Chondrocyte (in vitro differentiated cells): ENCODE results near the gene BDH1. TPM values are rescaled to one million over a fixed set of nuclear protein-coding genes. Genes with fewer than 3 reads are reported as not detected.
"Not testable (repeated sequence)": the region's sequence is repeated elsewhere in the genome, so short reads cannot be mapped to it uniquely, and the experiment has no call there.

Experiments used
- DNase-seq: peaks from one replicate; pipeline ENCODE4 v3.0.0; 2021; ENCODE audit warnings: mixed read lengths, low spot score
- H3K27ac Mint-ChIP-seq: one replicate; pipeline ENCODE4 v1.8.0; 2021; ENCODE audit warnings: mild to moderate bottlenecking, moderate library complexity, mixed read lengths; ENCODE audit not compliant: unreplicated experiment
- H3K27me3 Mint-ChIP-seq: 2 replicates; pipeline ENCODE4 v1.8.0; 2021; ENCODE audit warnings: low read depth, mixed read lengths
- H3K36me3 Mint-ChIP-seq: 2 replicates; pipeline ENCODE4 v1.8.0; 2021; ENCODE audit warnings: low read depth, mixed read lengths
- H3K4me1 Mint-ChIP-seq: 2 replicates; pipeline ENCODE4 v1.8.0; 2021; ENCODE audit warnings: low read depth, mild to moderate bottlenecking, mixed read lengths
- H3K4me3 Mint-ChIP-seq: one replicate; pipeline ENCODE4 v1.8.0; 2021; ENCODE audit warnings: mild to moderate bottlenecking, moderate library complexity, mixed read lengths; ENCODE audit not compliant: unreplicated experiment
- H3K9me3 Mint-ChIP-seq: 2 replicates; pipeline ENCODE4 v1.8.0; 2021; ENCODE audit warnings: low read depth, mixed read lengths
- CTCF ChIP-seq: fragments of 200-600 bp; sonication (generic); IDR thresholded peaks from 2 replicates; pipeline ENCODE4 v1.5.0; 2021; ENCODE audit warnings: antibody characterized with exemption, mild to moderate bottlenecking, moderate library complexity
- total RNA-seq: library from RNA; stranded (reverse); gene quantifications from 3 replicates; pipeline ENCODE4 v1.2.1, GENCODE V29; 2021

The BDH1 gene
- total RNA-seq, 1 donor from 2014 or later: 8.4 TPM

- Mint-ChIP-seq H3K4me1 (no peaks in the 10 kb centered on the region), H3K36me3 (peaks cover 3% of the 10 kb centered on the region), H3K27ac (no peak overlapping the region), H3K27me3 (peaks cover 14% of the 10 kb centered on the region), H3K4me3 (no peak overlapping the region), H3K9me3 (peaks cover 7% of the 10 kb centered on the region)
- no peak for TF ChIP-seq CTCF
- no peak for DNase-seq
Measured at GRCh38 chr3:197567904-197568681, 12.3 kb upstream of the BDH1 start.

GRCh38 chr3:197566155-197566554 lies 10.4 kb upstream of the BDH1 start:
- peaks cover 13% of the 10 kb centered on the region for H3K27me3 Mint-ChIP-seq
- H3K9me3 Mint-ChIP-seq, H3K4me1 Mint-ChIP-seq, H3K36me3 Mint-ChIP-seq, H3K4me3 Mint-ChIP-seq, DNase-seq, H3K27ac Mint-ChIP-seq: not testable (repeated sequence)

DNA sequence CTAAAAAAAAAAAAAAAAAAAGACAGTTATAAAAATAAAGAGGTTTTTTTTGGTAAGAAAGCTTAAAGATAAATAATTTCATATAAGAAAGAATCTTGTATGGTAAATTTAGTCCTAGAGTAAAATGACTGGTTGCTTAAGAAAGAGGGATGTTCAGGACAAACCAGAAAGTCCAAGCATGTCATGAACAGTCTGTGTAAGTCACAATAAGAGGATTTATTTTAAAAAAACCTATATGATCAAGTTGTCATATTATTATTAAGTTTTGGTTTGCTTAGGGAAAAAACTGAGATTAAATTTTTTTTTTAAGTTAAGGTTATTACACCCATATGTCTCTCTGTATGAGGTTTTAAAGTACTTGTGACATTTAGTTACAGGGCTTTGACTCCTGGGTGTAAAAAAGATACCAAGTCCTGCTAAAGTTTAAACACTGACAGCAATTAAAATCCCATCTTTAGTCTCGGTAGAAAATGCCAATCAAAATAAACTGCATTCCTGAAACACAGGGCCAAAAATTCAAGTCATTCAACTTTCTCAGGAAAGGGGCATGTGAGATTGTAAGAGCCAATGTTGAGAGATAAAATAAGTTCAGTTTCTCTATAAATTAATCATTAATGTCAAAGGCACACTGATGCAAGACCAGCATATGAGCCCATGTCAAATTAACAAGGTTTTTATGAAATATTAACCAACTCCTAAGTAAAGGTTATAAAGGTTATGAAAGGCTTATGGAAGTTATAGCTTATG lies 8.5 kb upstream of the BDH1 start:
- no peak for TF ChIP-seq CTCF
- no peak overlapping the region for H3K27ac Mint-ChIP-seq
- H3K9me3 Mint-ChIP-seq: peaks cover 6% of the 10 kb centered on the region
- peaks cover 3% of the 10 kb centered on the region for H3K36me3 Mint-ChIP-seq
- DNase-seq: no peak
- H3K27me3 Mint-ChIP-seq: peaks cover 14% of the 10 kb centered on the region
- no peaks in the 10 kb centered on the region for H3K4me1 Mint-ChIP-seq
- no peak overlapping the region for H3K4me3 Mint-ChIP-seq

GRCh38 chr3:197562398-197563251 lies 6.9 kb upstream of the BDH1 start:
- TF ChIP-seq CTCF: no peak
- Mint-ChIP-seq H3K4me3 (no peak overlapping the region), H3K27ac (no peak overlapping the region), H3K36me3 (peaks cover 3% of the 10 kb centered on the region), H3K27me3 (peaks cover 14% of the 10 kb centered on the region), H3K4me1 (no peaks in the 10 kb centered on the region), H3K9me3 (peaks cover 6% of the 10 kb centered on the region)
- no peak for DNase-seq

DNA sequence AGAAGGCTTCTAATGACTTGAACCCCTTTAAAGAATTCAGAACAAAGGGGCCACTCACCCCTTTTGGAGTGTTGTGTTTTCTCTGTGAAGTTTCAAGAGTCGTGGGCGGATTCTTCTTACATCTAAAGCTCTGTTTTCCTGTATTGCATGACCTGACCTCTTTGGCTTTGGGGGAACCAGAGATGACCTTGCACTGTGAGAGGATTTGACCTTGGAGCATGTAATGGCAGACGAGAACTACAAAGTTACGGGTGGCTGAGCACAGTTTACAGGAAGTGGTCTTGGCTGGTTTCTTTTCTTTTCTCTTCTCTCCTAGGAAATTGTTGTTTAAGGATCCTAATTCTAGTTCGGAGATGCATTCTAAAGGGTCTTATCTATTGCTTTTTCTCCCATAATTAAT lies 6.2 kb upstream of the BDH1 start:
- Mint-ChIP-seq H3K27me3 (peaks cover 12% of the 10 kb centered on the region), H3K9me3 (peaks cover 6% of the 10 kb centered on the region), H3K36me3 (peaks cover 3% of the 10 kb centered on the region), H3K4me1 (no peaks in the 10 kb centered on the region), H3K27ac (no peak overlapping the region), H3K4me3 (no peak overlapping the region)
- no peak for TF ChIP-seq CTCF
- DNase-seq: no peak
